GM19239 (cell line): ENCODE data around the gene ADH5.
"Not testable (repeated sequence)": the region's sequence is repeated elsewhere in the genome, so short reads cannot be mapped to it uniquely, and the experiment has no call there.

ENCODE experiments used
- DNase-seq: peaks from one replicate; pipeline ENCODE4 v3.0.0; 2011; ENCODE audit warnings: low spot score; ENCODE audit not compliant: insufficient read length
- FAIRE-seq: peaks from 2 replicates; lab custom pipeline; 2011; peaks lifted over from hg19 to GRCh38; lab: Jason Lieb, UNC

Gene ADH5

GRCh38 chr4:99088481-99089365 lies at the start of gene ADH5:
TSS of gene ADH5 (minus strand) at chr4:99088788. CDS start at chr4:99088700, 88 bp downstream.
- DNase-seq, result peak; percentile 71
- FAIRE-seq, result peak; percentile 39

GRCh38 chr4:99136329-99136728 lies 47.7 kb upstream of the ADH5 start:
- DNase-seq, result no peak
- FAIRE-seq, result no peak

- FAIRE-seq, result no peak
- no peak for DNase-seq
These were observed 47.1 kb upstream of the ADH5 start for GRCh38 chr4:99135541-99136162.

- no peak for FAIRE-seq
- DNase-seq, result no peak
These were observed 46.0 kb upstream of the ADH5 start for GRCh38 chr4:99134586-99134985.

GRCh38 chr4:99131378-99131777 lies 42.8 kb upstream of the ADH5 start:
- FAIRE-seq, result no peak
- DNase-seq, result no peak

- FAIRE-seq, result no peak
- DNase-seq, result no peak
These were observed 37.8 kb upstream of the ADH5 start for GRCh38 chr4:99126376-99126775.

GRCh38 chr4:99121008-99121407 lies 32.4 kb upstream of the ADH5 start:
- DNase-seq, result no peak

GRCh38 chr4:99120501-99120900 lies 31.9 kb upstream of the ADH5 start:
- FAIRE-seq, result no peak
- DNase-seq, result no peak

More at GRCh38 chr4:99121008-99121407, 32.4 kb upstream of the ADH5 start:
- FAIRE-seq, result no peak

- peak; percentile 83 for FAIRE-seq
These were observed 29.5 kb upstream of the ADH5 start for GRCh38 chr4:99117876-99118693.

GRCh38 chr4:99117122-99117841 lies 28.7 kb upstream of the ADH5 start:
- FAIRE-seq, DNase-seq: not testable (repeated sequence)

More at GRCh38 chr4:99117876-99118693, 29.5 kb upstream of the ADH5 start:
- DNase-seq, result peak; percentile 4

- DNase-seq, FAIRE-seq: not testable (repeated sequence)
These were observed 20.7 kb upstream of the ADH5 start for GRCh38 chr4:99109286-99109685.

GRCh38 chr4:99104153-99104552 lies 15.6 kb upstream of the ADH5 start:
- no peak for FAIRE-seq

GRCh38 chr4:99103166-99103565 lies 14.6 kb upstream of the ADH5 start:
- DNase-seq (no peak), FAIRE-seq (no peak)

More at GRCh38 chr4:99104153-99104552, 15.6 kb upstream of the ADH5 start:
- no peak for DNase-seq

GRCh38 chr4:99102634-99103033 lies 14.0 kb upstream of the ADH5 start:
- FAIRE-seq, result no peak
- no peak for DNase-seq

GRCh38 chr4:99100876-99101275 lies 12.3 kb upstream of the ADH5 start:
- FAIRE-seq, result no peak
- DNase-seq, result no peak

- FAIRE-seq, DNase-seq: not testable (repeated sequence)
These were observed 11.2 kb upstream of the ADH5 start for GRCh38 chr4:99099814-99100213.

GRCh38 chr4:99099311-99099710 lies 10.7 kb upstream of the ADH5 start:
- no peak for FAIRE-seq

GRCh38 chr4:99091841-99092240 lies 3.3 kb upstream of the ADH5 start:
- FAIRE-seq, DNase-seq: not testable (repeated sequence)

More at GRCh38 chr4:99099311-99099710, 10.7 kb upstream of the ADH5 start:
- no peak for DNase-seq

- FAIRE-seq, result no peak
- no peak for DNase-seq
These were observed 2.6 kb upstream of the ADH5 start for GRCh38 chr4:99091216-99091575.
